WTC11 (cell line): ENCODE measurements around the gene RASSF4. TPM values are rescaled to one million over a fixed set of nuclear protein-coding genes. Genes with fewer than 3 reads are reported as not detected.
A peak's percentile ranks its signal among the peaks of the same experiment; 100 is the strongest.

ENCODE experiments used
- ATAC-seq: fragments of 200-7000 bp; cut with Tn5 transposase; 2 replicates; pipeline ENCODE4 v1.10.0; 2021; ENCODE audit warnings: mild to moderate bottlenecking, moderate library complexity
- CTCF ChIA-PET: fragments of 300-600 bp; sonication (Branson Sonifier 250); formaldehyde crosslinking; loops from one replicate; lab custom pipeline; 2021; ENCODE audit warnings: antibody characterized with exemption; lab: Charles Lee
- POLR2A ChIA-PET: fragments of 350-600 bp; sonication (Branson Sonifier 250); formaldehyde crosslinking; loops from one replicate; lab custom pipeline; 2021; ENCODE audit warnings: antibody characterized with exemption; lab: Charles Lee
- DNase-seq: peaks from one replicate; pipeline ENCODE4 v3.0.0; 2021; ENCODE audit warnings: low spot score
- H3K27ac Mint-ChIP-seq: 2 replicates; pipeline ENCODE4 v1.8.0; 2021; ENCODE audit warnings: mixed read lengths
- H3K27me3 Mint-ChIP-seq: 2 replicates; pipeline ENCODE4 v1.8.0; 2021; ENCODE audit warnings: low read depth, mild to moderate bottlenecking, moderate library complexity, mixed read lengths
- H3K36me3 Mint-ChIP-seq: 2 replicates; pipeline ENCODE4 v1.8.0; 2021; ENCODE audit warnings: mixed read lengths
- H3K4me1 Mint-ChIP-seq: 2 replicates; pipeline ENCODE4 v1.8.0; 2022; ENCODE audit warnings: mixed read lengths
- H3K4me3 Mint-ChIP-seq: 2 replicates; pipeline ENCODE4 v1.8.0; 2021; ENCODE audit warnings: mild to moderate bottlenecking, moderate library complexity, mixed read lengths
- H3K9me3 Mint-ChIP-seq: 2 replicates; pipeline ENCODE4 v1.8.0; 2021; ENCODE audit warnings: mixed read lengths
- AR ChIP-seq: fragments of 250-450 bp; sonication (Bioruptor Pico); IDR thresholded peaks from 2 replicates; pipeline ENCODE4 v1.9.0; 2021; ENCODE audit warnings: mild to moderate bottlenecking
- E2F1 ChIP-seq: sonication (generic); formaldehyde crosslinking; IDR thresholded peaks from 2 replicates; pipeline ENCODE4 v1.8.0; 2022; ENCODE audit warnings: mild to moderate bottlenecking, missing genetic modification reagents
- FOXP1 ChIP-seq: sonication (generic); formaldehyde crosslinking; IDR thresholded peaks from 2 replicates; pipeline ENCODE4 v1.8.0; 2022; ENCODE audit warnings: missing genetic modification reagents, mild to moderate bottlenecking, moderate library complexity, borderline replicate concordance
- HMGXB4 ChIP-seq: sonication (generic); formaldehyde crosslinking; IDR thresholded peaks from 2 replicates; pipeline ENCODE4 v1.8.1; 2023; ENCODE audit warnings: mild to moderate bottlenecking, moderate library complexity, missing genetic modification reagents
- IRF1 ChIP-seq: sonication (generic); formaldehyde crosslinking; IDR thresholded peaks from 2 replicates; pipeline ENCODE4 v1.8.0; 2023; ENCODE audit warnings: missing genetic modification reagents
- IRF2 ChIP-seq: sonication (generic); formaldehyde crosslinking; IDR thresholded peaks from 2 replicates; pipeline ENCODE4 v1.8.0; 2022; ENCODE audit warnings: low read depth, missing genetic modification reagents, borderline replicate concordance
- NFE2L1 ChIP-seq: sonication (generic); formaldehyde crosslinking; IDR thresholded peaks from 2 replicates; pipeline ENCODE4 v1.8.1; 2023; ENCODE audit warnings: missing genetic modification reagents
- NFYB ChIP-seq: sonication (generic); formaldehyde crosslinking; conservative IDR thresholded peaks from 2 replicates; pipeline ENCODE4 v1.8.0; 2022; ENCODE audit warnings: low read depth, missing genetic modification reagents
- PRDM15 ChIP-seq: sonication (generic); formaldehyde crosslinking; IDR thresholded peaks from 2 replicates; pipeline ENCODE4 v1.8.0; 2022; ENCODE audit warnings: missing genetic modification reagents
- PRRX2 ChIP-seq: fragments of 250-450 bp; sonication (Bioruptor Pico); IDR thresholded peaks from 2 replicates; pipeline ENCODE4 v1.8.0; 2021; ENCODE audit warnings: mild to moderate bottlenecking
- ZBTB21 ChIP-seq: sonication (generic); formaldehyde crosslinking; IDR thresholded peaks from 2 replicates; pipeline ENCODE4 v1.8.1; 2023; ENCODE audit warnings: mild to moderate bottlenecking, missing genetic modification reagents, borderline replicate concordance
- ZMAT4 ChIP-seq: fragments of 250-450 bp; sonication (Bioruptor Pico); IDR thresholded peaks from 2 replicates; pipeline ENCODE4 v1.9.0; 2021; ENCODE audit warnings: mild to moderate bottlenecking
- ZNF416 ChIP-seq: fragments of 250-450 bp; sonication (Bioruptor Pico); IDR thresholded peaks from 2 replicates; pipeline ENCODE4 v1.9.0; 2021; ENCODE audit warnings: mild to moderate bottlenecking, inconsistent platforms
- ZNF425 ChIP-seq: fragments of 250-450 bp; sonication (Bioruptor Pico); conservative IDR thresholded peaks from 2 replicates; pipeline ENCODE4 v1.9.0; 2021; ENCODE audit warnings: mild to moderate bottlenecking
- ZNF512 ChIP-seq: sonication (generic); formaldehyde crosslinking; IDR thresholded peaks from 2 replicates; pipeline ENCODE4 v1.8.1; 2022; ENCODE audit warnings: missing genetic modification reagents, borderline replicate concordance
- total RNA-seq: library from RNA; stranded (reverse); gene quantifications from 3 replicates; pipeline ENCODE4 v1.2.3, GENCODE V29; 2021

RASSF4 gene
- total RNA-seq, 1 experiment from 2014 or later, result 15.7 TPM

- ChIA-PET CTCF (interaction anchor here (1.0 to 2.1 kb wide), 4 partner anchors 26 to 76 kb away, joined by 4 to 10 read pairs (median 4); no protein-coding TSS in a partner anchor), POLR2A (no interaction called here)
- Mint-ChIP-seq H3K4me3 (peak overlapping the region; percentile 79), H3K9me3 (peaks cover 9% of the 10 kb centered on the region), H3K27ac (no peak overlapping the region), H3K27me3 (peaks cover 14% of the 10 kb centered on the region), H3K4me1 (peaks cover 38% of the 10 kb centered on the region), H3K36me3 (peaks cover 32% of the 10 kb centered on the region)
- TF ChIP-seq ZBTB21 (CRISPR knock-in tag) (no peak), IRF2 (CRISPR knock-in tag) (no peak), ZMAT4 (CRISPR knock-in tag) (no peak), NFYB (CRISPR knock-in tag) (no peak), PRDM15 (CRISPR knock-in tag) (no peak), NFE2L1 (CRISPR knock-in tag) (no peak), ZNF416 (CRISPR knock-in tag) (no peak), ZNF512 (CRISPR knock-in tag) (no peak), E2F1 (CRISPR knock-in tag) (no peak)
- ATAC-seq (peak; percentile 60), DNase-seq (no peak)
Measured at GRCh38 chr10:45001381-45002148, 42.0 kb downstream of the RASSF4 start.

- peaks cover 32% of the 10 kb centered on the region for H3K36me3 Mint-ChIP-seq
- TF ChIP-seq ZNF425 (CRISPR knock-in tag) (no peak), ZNF512 (CRISPR knock-in tag) (no peak), FOXP1 (CRISPR knock-in tag) (no peak), IRF1 (CRISPR knock-in tag) (no peak), PRRX2 (CRISPR knock-in tag) (no peak), ZNF416 (CRISPR knock-in tag) (no peak), AR (no peak), HMGXB4 (CRISPR knock-in tag) (no peak)
Measured at GRCh38 chr10:45003432-45004000, 43.9 kb downstream of the RASSF4 start.

More at GRCh38 chr10:45003432-45004000, 43.9 kb downstream of the RASSF4 start:
- Mint-ChIP-seq H3K27me3 (peaks cover 14% of the 10 kb centered on the region), H3K9me3 (peaks cover 9% of the 10 kb centered on the region), H3K4me3 (no peak overlapping the region), H3K4me1 (peaks cover 31% of the 10 kb centered on the region), H3K27ac (no peak overlapping the region)
- ATAC-seq (no peak), DNase-seq (no peak)
- ChIA-PET CTCF (interaction anchor here (0.6 to 1.0 kb wide), 3 partner anchors 18 to 71 kb away, joined by 3 to 6 read pairs (median 5); no protein-coding TSS in a partner anchor), POLR2A (no interaction called here)
